Measurements from ENCODE around the gene SLC7A14.

Gene SLC7A14

GRCh38 chr3:170490828-170491560 is 94.9 kb downstream of the SLC7A14 start:
- intact Hi-C loops (cut with micrococcal nuclease), result no loop called here
- Mint-ChIP-seq H3K27ac (no peak overlapping the region), H3K27me3 (no peaks in the 10 kb centered on the region)

GRCh38 chr3:170488802-170489201 is 97.1 kb downstream of the SLC7A14 start:
- Mint-ChIP-seq H3K9me3 (no peaks in the 10 kb centered on the region), H3K4me3 (no peak overlapping the region), H3K27me3 (no peaks in the 10 kb centered on the region), H3K27ac (no peak overlapping the region), H3K36me3 (ENCODE audit: low read depth) (no peaks in the 10 kb centered on the region), H3K4me1 (ENCODE audit: low read depth) (no peaks in the 10 kb centered on the region)
- intact Hi-C loops (cut with micrococcal nuclease), result no loop called here

More at GRCh38 chr3:170490828-170491560, 94.9 kb downstream of the SLC7A14 start:
- Mint-ChIP-seq H3K36me3 (ENCODE audit: low read depth) (no peaks in the 10 kb centered on the region), H3K9me3 (no peaks in the 10 kb centered on the region), H3K4me3 (no peak overlapping the region), H3K4me1 (ENCODE audit: low read depth) (no peaks in the 10 kb centered on the region)

- no peaks in the 10 kb centered on the region for H3K36me3 Mint-ChIP-seq (ENCODE audit: low read depth)
- no peaks in the 10 kb centered on the region for H3K9me3 Mint-ChIP-seq
- no peaks in the 10 kb centered on the region for H3K27me3 Mint-ChIP-seq
- H3K4me1 Mint-ChIP-seq (ENCODE audit: low read depth), result no peaks in the 10 kb centered on the region
- H3K4me3 Mint-ChIP-seq, result no peak overlapping the region
- H3K27ac Mint-ChIP-seq, result no peak overlapping the region
- intact Hi-C loops (cut with micrococcal nuclease), result no loop called here
These were observed 98.8 kb downstream of the SLC7A14 start for GRCh38 chr3:170487031-170487430.

GRCh38 chr3:170486398-170486797 is 99.5 kb downstream of the SLC7A14 start:
- Mint-ChIP-seq H3K27me3 (no peaks in the 10 kb centered on the region), H3K4me3 (no peak overlapping the region), H3K4me1 (ENCODE audit: low read depth) (no peaks in the 10 kb centered on the region), H3K27ac (no peak overlapping the region), H3K36me3 (ENCODE audit: low read depth) (no peaks in the 10 kb centered on the region), H3K9me3 (no peaks in the 10 kb centered on the region)
- intact Hi-C loops (cut with micrococcal nuclease), result no loop called here

- no peaks in the 10 kb centered on the region for H3K27me3 Mint-ChIP-seq
These were observed 100.2 kb downstream of the SLC7A14 start for GRCh38 chr3:170485696-170486095.

GRCh38 chr3:170485294-170485693 is 100.6 kb downstream of the SLC7A14 start:
- H3K27ac Mint-ChIP-seq, result no peak overlapping the region
- no peaks in the 10 kb centered on the region for H3K4me1 Mint-ChIP-seq (ENCODE audit: low read depth)

More at GRCh38 chr3:170485696-170486095, 100.2 kb downstream of the SLC7A14 start:
- H3K9me3 Mint-ChIP-seq, result no peaks in the 10 kb centered on the region
- no peaks in the 10 kb centered on the region for H3K4me1 Mint-ChIP-seq (ENCODE audit: low read depth)
- intact Hi-C loops (cut with micrococcal nuclease), result no loop called here
- no peaks in the 10 kb centered on the region for H3K36me3 Mint-ChIP-seq (ENCODE audit: low read depth)
- no peak overlapping the region for H3K4me3 Mint-ChIP-seq
- H3K27ac Mint-ChIP-seq, result no peak overlapping the region

GRCh38 chr3:170484869-170485268 is 101.0 kb downstream of the SLC7A14 start:
- H3K4me1 Mint-ChIP-seq (ENCODE audit: low read depth), result no peaks in the 10 kb centered on the region
- H3K9me3 Mint-ChIP-seq, result no peaks in the 10 kb centered on the region
- intact Hi-C loops (cut with micrococcal nuclease), result no loop called here
- H3K4me3 Mint-ChIP-seq, result no peak overlapping the region
- no peaks in the 10 kb centered on the region for H3K36me3 Mint-ChIP-seq (ENCODE audit: low read depth)
- H3K27ac Mint-ChIP-seq, result no peak overlapping the region
- no peaks in the 10 kb centered on the region for H3K27me3 Mint-ChIP-seq

More at GRCh38 chr3:170485294-170485693, 100.6 kb downstream of the SLC7A14 start:
- H3K27me3 Mint-ChIP-seq, result no peaks in the 10 kb centered on the region
- no peaks in the 10 kb centered on the region for H3K36me3 Mint-ChIP-seq (ENCODE audit: low read depth)
- intact Hi-C loops (cut with micrococcal nuclease), result no loop called here
- no peaks in the 10 kb centered on the region for H3K9me3 Mint-ChIP-seq
- H3K4me3 Mint-ChIP-seq, result no peak overlapping the region

GRCh38 chr3:170483485-170484262 is 102.2 kb downstream of the SLC7A14 start:
- H3K36me3 Mint-ChIP-seq (ENCODE audit: low read depth), result no peaks in the 10 kb centered on the region
- intact Hi-C loops (cut with micrococcal nuclease), result no loop called here
- no peak overlapping the region for H3K4me3 Mint-ChIP-seq
- no peaks in the 10 kb centered on the region for H3K27me3 Mint-ChIP-seq
- H3K9me3 Mint-ChIP-seq, result no peaks in the 10 kb centered on the region
- no peak overlapping the region for H3K27ac Mint-ChIP-seq
- H3K4me1 Mint-ChIP-seq (ENCODE audit: low read depth), result no peaks in the 10 kb centered on the region

- Mint-ChIP-seq H3K27me3 (no peaks in the 10 kb centered on the region), H3K4me1 (ENCODE audit: low read depth) (no peaks in the 10 kb centered on the region), H3K9me3 (no peaks in the 10 kb centered on the region), H3K27ac (no peak overlapping the region), H3K36me3 (ENCODE audit: low read depth) (no peaks in the 10 kb centered on the region), H3K4me3 (no peak overlapping the region)
- intact Hi-C loops (cut with micrococcal nuclease), result no loop called here
These were observed 103.7 kb downstream of the SLC7A14 start for GRCh38 chr3:170482199-170482598.

- intact Hi-C loops (cut with micrococcal nuclease), result no loop called here
- no peaks in the 10 kb centered on the region for H3K9me3 Mint-ChIP-seq
- H3K36me3 Mint-ChIP-seq (ENCODE audit: low read depth), result no peaks in the 10 kb centered on the region
- H3K27ac Mint-ChIP-seq, result no peak overlapping the region
- H3K27me3 Mint-ChIP-seq, result peaks cover 2% of the 10 kb centered on the region
- no peaks in the 10 kb centered on the region for H3K4me1 Mint-ChIP-seq (ENCODE audit: low read depth)
- H3K4me3 Mint-ChIP-seq, result no peak overlapping the region
These were observed 105.8 kb downstream of the SLC7A14 start for GRCh38 chr3:170480111-170480510.

- Mint-ChIP-seq H3K9me3 (no peaks in the 10 kb centered on the region), H3K4me1 (ENCODE audit: low read depth) (no peaks in the 10 kb centered on the region), H3K36me3 (ENCODE audit: low read depth) (no peaks in the 10 kb centered on the region), H3K4me3 (no peak overlapping the region), H3K27ac (no peak overlapping the region), H3K27me3 (peaks cover 5% of the 10 kb centered on the region)
- intact Hi-C loops (cut with micrococcal nuclease), result no loop called here
These were observed 108.5 kb downstream of the SLC7A14 start for GRCh38 chr3:170477395-170477794.

GRCh38 chr3:170476291-170476690 is 109.6 kb downstream of the SLC7A14 start:
- Mint-ChIP-seq H3K27ac (no peak overlapping the region), H3K36me3 (ENCODE audit: low read depth) (no peaks in the 10 kb centered on the region), H3K4me3 (no peak overlapping the region), H3K9me3 (no peaks in the 10 kb centered on the region), H3K4me1 (ENCODE audit: low read depth) (no peaks in the 10 kb centered on the region), H3K27me3 (peaks cover 7% of the 10 kb centered on the region)
- intact Hi-C loops (cut with micrococcal nuclease), result no loop called here

GRCh38 chr3:170475092-170475685 is 110.7 kb downstream of the SLC7A14 start:
- no peaks in the 10 kb centered on the region for H3K9me3 Mint-ChIP-seq
- peaks cover 10% of the 10 kb centered on the region for H3K27me3 Mint-ChIP-seq
- intact Hi-C loops (cut with micrococcal nuclease), result no loop called here
- no peak overlapping the region for H3K27ac Mint-ChIP-seq
- no peaks in the 10 kb centered on the region for H3K4me1 Mint-ChIP-seq (ENCODE audit: low read depth)
- H3K4me3 Mint-ChIP-seq, result no peak overlapping the region
- H3K36me3 Mint-ChIP-seq (ENCODE audit: low read depth), result no peaks in the 10 kb centered on the region

GRCh38 chr3:170473358-170473757 is 112.5 kb downstream of the SLC7A14 start:
- intact Hi-C loops (cut with micrococcal nuclease), result no loop called here
- Mint-ChIP-seq H3K9me3 (no peaks in the 10 kb centered on the region), H3K4me3 (no peak overlapping the region), H3K4me1 (ENCODE audit: low read depth) (no peaks in the 10 kb centered on the region), H3K36me3 (ENCODE audit: low read depth) (no peaks in the 10 kb centered on the region), H3K27ac (no peak overlapping the region), H3K27me3 (peaks cover 10% of the 10 kb centered on the region)
